HCT116 (cell line): ENCODE measurements around the gene ATXN7L2. TPM values are rescaled to one million over a fixed set of nuclear protein-coding genes. Genes with fewer than 3 reads are reported as not detected.

Experiments
- ATAC-seq: fragments of 200-7000 bp; cut with Tn5 transposase; 2 replicates; pipeline ENCODE4 v1.9.1; 2020; ENCODE audit warnings: mild to moderate bottlenecking, moderate library complexity
- BruUV-seq: library from RNA; stranded (reverse); fragments of 400-500 nt; replicated peaks from 2 replicates; lab custom pipeline; 2021; lab: Mats Ljungman, UMichigan
- CTCF ChIA-PET: fragments of 300-600 bp; sonication (Branson Sonifier 250); formaldehyde crosslinking; loops from one replicate; lab custom pipeline; 2021; ENCODE audit warnings: antibody characterized with exemption; lab: Charles Lee
- POLR2A ChIA-PET: fragments of 300-600, 350-600 bp; sonication (Branson Sonifier 250); formaldehyde crosslinking; loops from one replicate; lab custom pipeline; 2021; ENCODE audit warnings: antibody characterized with exemption; lab: Charles Lee
- RAD21 ChIA-PET, 2 experiments: fragments of 300-600 bp; sonication (Branson Sonifier 250); formaldehyde crosslinking; loops; one replicate each; lab custom pipeline; 2023; ENCODE audit warnings: low total read pairs in 2 of 2; ENCODE audit not compliant: uncharacterized antibody in 2 of 2, unreplicated experiment in 2 of 2, low non-redundant PET in 1 of 2; lab: Charles Lee
- DNase-seq: peaks from one replicate; pipeline ENCODE4 v3.0.0-alpha.2; 2010; ENCODE audit warnings: low read depth, low spot score
- H2AFZ ChIP-seq: fragments of 200-600 bp; shearing (Covaris generic), sonication (generic); 2 replicates; pipeline ENCODE4 v1.6.1; 2017; ENCODE audit warnings: low read depth, mixed run types, mixed read lengths, antibody characterized with exemption, low read length; ENCODE audit not compliant: poor library complexity, severe bottlenecking
- H3K27ac ChIP-seq: 2 replicates; pipeline ENCODE4 v1.5.1; 2012; ENCODE audit warnings: low read depth, low read length
- H3K27me3 ChIP-seq: fragments of 200-600 bp; sonication (generic); 2 replicates; pipeline ENCODE4 v1.6.1; 2016; ENCODE audit warnings: mixed run types, low read length, mixed read lengths; ENCODE audit not compliant: insufficient read depth
- H3K36me3 ChIP-seq, 2 experiments: fragments of 200-500 bp in 1 of 2; fragments of 200-600 bp in 1 of 2; sonication (Bioruptor generic) in 1 of 2; sonication (generic) in 1 of 2; 2 replicates each; pipeline versions ENCODE4 v1.5.1 to v1.6.1; 2014 to 2016; ENCODE audit warnings: low read length in 2 of 2, inconsistent platforms in 1 of 2, mixed read lengths in 1 of 2, mixed run types in 1 of 2; ENCODE audit not compliant: insufficient read depth in 2 of 2, control insufficient read depth in 1 of 2
- H3K4me1 ChIP-seq, 2 experiments: fragments of 200-600 bp in 1 of 2; sonication (generic) in 1 of 2; 2 replicates each; pipeline versions ENCODE4 v1.5.1 to v1.6.1; 2012 to 2017; ENCODE audit warnings: low read length in 2 of 2, inconsistent platforms in 1 of 2, mild to moderate bottlenecking in 1 of 2, mixed read lengths in 1 of 2, mixed run types in 1 of 2, moderate library complexity in 1 of 2; ENCODE audit not compliant: insufficient read depth in 2 of 2, control insufficient read depth in 1 of 2
- H3K4me2 ChIP-seq: fragments of 200-600 bp; sonication (generic); 2 replicates; pipeline ENCODE4 v1.6.1; 2017; ENCODE audit warnings: mixed run types, low read length, mixed read lengths
- H3K4me3 ChIP-seq, 2 experiments: fragments of 200-600 bp in 1 of 2; sonication (generic) in 1 of 2; replicated peaks in 1 of 2; 2 replicates each; pipeline ENCODE4 v1.5.1; 2011 to 2016; ENCODE audit warnings: low read length in 2 of 2, control low read depth in 1 of 2, low read depth in 1 of 2, mild to moderate bottlenecking in 1 of 2, mixed read lengths in 1 of 2, mixed run types in 1 of 2
- H3K79me2 ChIP-seq: fragments of 200-600 bp; sonication (generic); 2 replicates; pipeline ENCODE4 v1.6.1; 2017; ENCODE audit warnings: mild to moderate bottlenecking, mixed run types, low read length, moderate library complexity, mixed read lengths; ENCODE audit not compliant: insufficient read depth
- H3K9ac ChIP-seq: fragments of 200-600 bp; sonication (generic); 2 replicates; pipeline ENCODE4 v1.6.1; 2016; ENCODE audit warnings: low read length, mixed read lengths
- H3K9me2 ChIP-seq: fragments of 200-600 bp; sonication (generic), shearing (Covaris generic); 2 replicates; pipeline ENCODE4 v1.6.1; 2017; ENCODE audit warnings: mixed run types, mild to moderate bottlenecking, moderate library complexity; ENCODE audit not compliant: insufficient read depth
- H3K9me3 ChIP-seq, 2 experiments: fragments of 200-500 bp in 1 of 2; fragments of 200-600 bp in 1 of 2; sonication (Bioruptor generic) in 1 of 2; sonication (generic) in 1 of 2; 2 replicates each; pipeline ENCODE4 v1.6.1; 2014 to 2017; ENCODE audit warnings: low read length in 2 of 2, mixed read lengths in 2 of 2, inconsistent platforms in 1 of 2, low read depth in 1 of 2, mild to moderate bottlenecking in 1 of 2, mixed run types in 1 of 2, moderate library complexity in 1 of 2; ENCODE audit not compliant: control insufficient read depth in 1 of 2, insufficient read depth in 1 of 2
- H4K20me1 ChIP-seq: fragments of 200-600 bp; sonication (generic), shearing (Covaris generic); 2 replicates; pipeline ENCODE4 v1.6.1; 2017; ENCODE audit warnings: mixed run types, mild to moderate bottlenecking, moderate library complexity; ENCODE audit not compliant: insufficient read depth
- CBX3 ChIP-seq: IDR thresholded peaks from 2 replicates; pipeline ENCODE4 v1.6.1; 2012; ENCODE audit warnings: low read depth
- CEBPB ChIP-seq: IDR thresholded peaks from 2 replicates; pipeline ENCODE4 v1.6.1; 2012; ENCODE audit warnings: low read depth
- EZH2 ChIP-seq: fragments of 200-600 bp; sonication (generic); IDR thresholded peaks from 2 replicates; pipeline ENCODE4 v1.6.1; 2017; ENCODE audit warnings: antibody characterized with exemption, mixed run types
- EZH2phosphoT487 ChIP-seq: fragments of 200-600 bp; IDR thresholded peaks from 2 replicates; pipeline ENCODE4 v1.6.1; 2018; ENCODE audit warnings: antibody characterized with exemption, borderline replicate concordance
- JUND ChIP-seq: IDR thresholded peaks from 2 replicates; pipeline ENCODE4 v1.6.1; 2012
- MAX ChIP-seq: IDR thresholded peaks from 2 replicates; pipeline ENCODE4 v1.6.1; 2012
- POLR2AphosphoS5 ChIP-seq: IDR thresholded peaks from 2 replicates; pipeline ENCODE4 v1.6.1; 2011; ENCODE audit warnings: mild to moderate bottlenecking, low read depth, low read length, moderate library complexity
- SIN3A ChIP-seq: IDR thresholded peaks from 2 replicates; pipeline ENCODE4 v1.6.1; 2012; ENCODE audit warnings: low read depth
- SP1 ChIP-seq: IDR thresholded peaks from 2 replicates; pipeline ENCODE4 v1.6.1; 2012; ENCODE audit warnings: low read depth
- SRF ChIP-seq: IDR thresholded peaks from 2 replicates; pipeline ENCODE4 v1.6.1; 2012; ENCODE audit warnings: low read depth
- TCF7L2 ChIP-seq: IDR thresholded peaks from 2 replicates; pipeline ENCODE4 v1.7.0; 2011; ENCODE audit warnings: borderline replicate concordance, inconsistent platforms; ENCODE audit not compliant: insufficient read depth, insufficient read length; ENCODE audit errors: extremely low read depth
- YY1 ChIP-seq: IDR thresholded peaks from 2 replicates; pipeline ENCODE4 v1.6.1; 2011; ENCODE audit warnings: low read length, low read depth, moderate library complexity, mild to moderate bottlenecking; ENCODE audit not compliant: insufficient replicate concordance; ENCODE audit errors: extremely low read depth
- ZFX ChIP-seq: fragments of 450-650 bp; IDR thresholded peaks from 2 replicates; pipeline ENCODE4 v1.6.1; 2017
- ZNF274 ChIP-seq: fragments of 200-500 bp; sonication (Bioruptor generic); IDR thresholded peaks from 2 replicates; pipeline ENCODE4 v1.6.1; 2014; ENCODE audit warnings: mild to moderate bottlenecking, low read depth, low read length, inconsistent platforms
- intact Hi-C: fragments of 100-400 bp; cut with micrococcal nuclease; formaldehyde crosslinking; loops from 2 replicates; pipeline ENCODE4 v1.10.0; 2022
- total RNA-seq: library from RNA; stranded (reverse); gene quantifications from one replicate; pipeline ENCODE4 v1.2.1, GENCODE V29; 2021; ENCODE audit not compliant: unreplicated experiment

Gene ATXN7L2
- total RNA-seq, 1 experiment from 2014 or later, result 7.2 TPM

GRCh38 chr1:109521002-109521951, 37.6 kb downstream of the ATXN7L2 start:
- BruUV-seq, result no TSS peak
- POLR2A ChIA-PET, result no interaction called here

GRCh38 chr1:109522026-109522425, 38.3 kb downstream of the ATXN7L2 start:
- no peak for ATAC-seq
- Histone ChIP-seq H3K4me3 (no peak overlapping the region), H3K4me1 (no peaks in the 10 kb centered on the region), H3K4me2 (no peak overlapping the region), H3K9me2 (no peaks in the 10 kb centered on the region), H2AFZ (no peak overlapping the region), H3K9ac (no peak overlapping the region), H4K20me1 (no peaks in the 10 kb centered on the region), H3K27me3 (no peaks in the 10 kb centered on the region; the same call in 1 of the 2 replicates), H3K9me3 (no peaks in the 10 kb centered on the region), H3K79me2 (no peaks in the 10 kb centered on the region), H3K27ac (no peak overlapping the region), H3K36me3 (no peaks in the 10 kb centered on the region)
- intact Hi-C loops, result no loop called here
- RAD21 ChIA-PET, result no interaction called here
- CTCF ChIA-PET, result no interaction called here
- DNase-seq, result no peak
- POLR2A ChIA-PET, result no interaction called here
- BruUV-seq, result no TSS peak
- TF ChIP-seq ZNF274 (no peak), CEBPB (no peak), JUND (no peak), SP1 (no peak), TCF7L2 (no peak), EZH2phosphoT487 (no peak)

More at GRCh38 chr1:109521002-109521951, 37.6 kb downstream of the ATXN7L2 start:
- intact Hi-C loops, result no loop called here
- Histone ChIP-seq H3K4me2 (no peak overlapping the region), H3K9ac (no peak overlapping the region), H3K36me3 (no peaks in the 10 kb centered on the region), H4K20me1 (no peaks in the 10 kb centered on the region), H3K9me3 (no peaks in the 10 kb centered on the region), H3K27ac (no peak overlapping the region), H3K4me3 (no peak overlapping the region), H3K79me2 (no peaks in the 10 kb centered on the region), H3K27me3 (no peaks in the 10 kb centered on the region; the same call in 1 of the 2 replicates), H3K9me2 (no peaks in the 10 kb centered on the region), H2AFZ (no peak overlapping the region), H3K4me1 (no peaks in the 10 kb centered on the region)
- CTCF ChIA-PET, result no interaction called here
- DNase-seq (no peak), ATAC-seq (no peak)
- RAD21 ChIA-PET, result no interaction called here
- TF ChIP-seq TCF7L2 (no peak), CBX3 (no peak), SIN3A (no peak), YY1 (no peak), POLR2AphosphoS5 (no peak), SP1 (no peak), SRF (no peak), ZFX (no peak), MAX (no peak), EZH2 (no peak)
